DMS 273 (cell line): ENCODE results near the gene SMIM20.

ENCODE experiments used
- DNase-seq: peaks from one replicate; lab custom pipeline; 2025; ENCODE audit not compliant: unreplicated experiment; lab: John Stamatoyannopoulos, UW

The SMIM20 gene

DNA sequence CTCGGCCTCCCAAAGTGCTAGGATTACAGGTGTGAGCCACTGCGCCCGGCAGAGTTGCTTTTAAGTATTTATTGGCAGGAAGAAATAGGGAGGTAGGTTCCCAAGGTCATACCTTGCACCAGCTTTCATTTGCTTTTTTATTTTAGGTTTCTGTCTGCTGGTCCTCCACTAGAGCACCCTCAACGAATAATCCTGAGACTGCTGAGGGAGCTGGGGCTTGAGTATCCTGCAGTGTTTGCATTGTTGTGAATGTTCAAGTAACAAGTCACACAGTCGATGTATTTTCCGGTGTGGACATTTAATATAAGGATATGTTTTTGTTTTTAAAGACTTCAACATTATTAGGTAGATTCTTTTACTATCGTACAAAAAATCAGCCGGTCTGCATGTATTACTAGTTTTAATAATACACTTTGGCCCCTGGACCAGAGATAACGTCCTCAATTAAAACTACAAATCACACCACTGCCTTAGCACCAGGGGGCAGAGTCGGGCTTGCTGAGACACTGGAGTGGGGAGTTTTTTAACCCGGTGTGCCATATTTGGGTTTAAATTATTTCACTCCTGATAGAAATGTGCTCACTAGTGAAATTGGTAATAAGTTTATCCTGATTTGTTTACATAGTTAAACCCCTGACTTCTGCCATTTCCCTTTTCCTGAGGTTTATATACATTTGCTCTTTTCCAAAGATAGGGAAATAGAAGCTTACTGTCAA lies 11.6 kb downstream of the SMIM20 start:
- peak; percentile 52 for DNase-seq

- DNase-seq = peak; percentile 7
Measured at GRCh38 chr4:25926462-25926861, 12.4 kb downstream of the SMIM20 start.

DNA sequence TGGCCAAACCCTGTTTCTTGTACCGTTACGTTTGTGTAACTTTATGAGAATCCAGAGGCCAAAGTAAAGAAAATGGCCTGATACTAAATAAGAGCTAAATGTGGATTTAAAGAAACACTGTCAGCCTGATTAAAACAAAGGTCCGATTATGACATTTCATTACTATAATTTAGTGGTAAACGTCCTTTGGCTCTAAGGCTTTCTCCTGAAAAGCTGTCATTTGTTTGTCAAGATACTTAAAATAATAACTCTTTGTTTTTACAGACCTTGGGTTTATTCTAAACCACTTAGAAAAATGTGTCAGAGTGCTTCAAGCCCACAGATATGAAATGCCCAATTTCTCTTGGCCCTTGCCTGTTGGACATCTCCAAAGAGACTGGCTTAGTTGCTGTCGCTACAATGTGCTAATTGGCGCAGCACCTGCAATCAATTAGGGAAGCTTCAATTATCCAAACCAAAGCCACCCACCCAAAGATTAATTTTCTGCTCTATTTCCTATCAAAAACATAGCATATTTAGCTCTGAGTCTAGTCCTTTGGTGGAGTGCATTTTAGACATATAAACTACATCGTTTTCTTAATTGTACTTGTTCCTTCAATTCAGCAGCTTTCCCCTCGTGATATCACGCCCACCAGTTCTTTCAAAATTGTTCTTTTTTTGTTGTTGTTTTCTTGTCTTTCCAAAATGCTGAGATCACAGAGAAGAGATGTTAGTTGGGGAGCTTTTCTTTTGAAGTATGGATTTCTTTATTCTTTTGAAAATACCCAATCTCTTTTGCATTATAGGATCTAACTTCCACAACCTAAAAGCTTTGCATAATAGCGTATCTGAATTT lies 13.6 kb downstream of the SMIM20 start:
- DNase-seq = no peak

GRCh38 chr4:25928379-25929297 lies 14.6 kb downstream of the SMIM20 start:
- DNase-seq = peak; percentile 15

DNA sequence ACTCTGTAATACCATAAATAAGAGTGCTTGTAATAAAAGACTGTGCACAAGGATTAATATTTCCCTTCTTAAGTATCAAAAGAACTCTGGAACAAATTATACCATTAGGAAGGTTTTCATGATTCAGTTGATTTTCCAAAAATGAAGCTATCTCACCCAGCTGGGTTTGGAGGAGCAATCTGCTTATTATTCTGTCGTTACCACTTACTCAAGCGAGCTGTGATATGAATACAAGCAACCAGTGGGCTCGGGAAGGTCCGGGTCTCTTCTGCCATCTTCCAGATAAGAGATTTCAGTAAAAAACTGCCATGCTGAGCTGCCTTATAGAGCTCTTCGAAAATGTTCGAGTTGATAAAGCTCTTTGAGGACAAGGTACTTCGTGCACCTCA lies 15.3 kb downstream of the SMIM20 start:
- DNase-seq = no peak

- DNase-seq = peak; percentile 29
Measured at GRCh38 chr4:25930731-25931354, 16.8 kb downstream of the SMIM20 start.

- no peak for DNase-seq
Measured at GRCh38 chr4:25936696-25937095, 22.7 kb downstream of the SMIM20 start.

- no peak for DNase-seq
Measured at GRCh38 chr4:25937801-25938200, 23.8 kb downstream of the SMIM20 start.

- DNase-seq = no peak
Measured at GRCh38 chr4:25938366-25938765, 24.3 kb downstream of the SMIM20 start.

- no peak for DNase-seq
Measured at GRCh38 chr4:25938787-25939186, 24.8 kb downstream of the SMIM20 start.

- no peak for DNase-seq
Measured at GRCh38 chr4:25939330-25939729, 25.3 kb downstream of the SMIM20 start.

DNA sequence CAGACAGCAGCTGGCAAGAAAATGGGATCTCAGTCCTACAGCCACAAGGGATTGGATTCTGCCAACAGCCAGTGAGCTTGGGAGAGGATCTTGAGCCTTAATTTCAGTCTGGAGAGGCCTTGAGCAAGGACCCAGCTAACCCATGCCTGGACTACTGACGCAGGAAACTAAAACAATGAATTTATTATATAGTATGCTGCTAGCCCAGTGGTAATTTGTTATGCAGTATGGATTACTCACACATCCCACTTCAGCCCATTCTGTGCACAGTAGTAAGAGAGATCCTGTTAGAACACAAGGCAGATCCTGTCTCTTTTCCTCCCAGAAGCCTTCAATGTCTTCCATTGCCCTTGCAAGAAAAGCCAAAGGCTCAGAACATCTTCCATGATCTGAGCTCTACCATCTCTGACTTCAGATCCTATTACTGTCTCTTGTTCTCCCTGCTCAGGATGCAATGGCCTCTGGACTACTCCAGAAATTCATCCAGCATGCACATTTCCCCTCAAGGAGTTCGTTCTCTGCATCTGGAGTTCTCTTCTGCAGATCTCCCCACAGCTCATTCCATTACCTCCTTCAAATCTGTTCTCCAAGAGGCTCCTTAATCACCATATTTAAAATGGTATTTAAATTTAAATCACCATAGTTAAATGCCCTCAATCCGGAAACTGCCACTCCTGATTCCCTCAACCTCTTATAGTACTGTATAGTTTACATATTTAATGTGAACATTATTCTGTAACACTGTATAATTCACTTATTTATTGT lies 27.6 kb downstream of the SMIM20 start:
- DNase-seq = no peak

DNA sequence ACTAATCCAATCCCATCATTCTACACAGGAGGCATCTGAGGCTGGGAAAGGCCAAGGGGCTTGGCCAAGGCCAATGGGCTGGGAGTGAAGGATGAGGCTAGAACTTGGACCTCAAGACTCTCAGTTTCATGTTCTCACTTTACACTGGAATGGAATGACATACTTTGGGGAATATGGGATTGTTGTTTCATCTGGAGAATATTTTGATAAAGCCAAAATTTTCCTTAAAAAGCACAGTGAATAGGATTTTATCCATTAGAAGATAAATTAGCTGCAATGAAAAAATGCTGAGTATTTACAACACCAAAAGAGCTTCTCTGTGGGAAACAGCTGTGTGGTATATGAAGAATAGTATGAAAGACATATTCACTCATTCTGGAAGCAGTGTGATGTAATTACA lies 29.3 kb downstream of the SMIM20 start:
- no peak for DNase-seq

DNA sequence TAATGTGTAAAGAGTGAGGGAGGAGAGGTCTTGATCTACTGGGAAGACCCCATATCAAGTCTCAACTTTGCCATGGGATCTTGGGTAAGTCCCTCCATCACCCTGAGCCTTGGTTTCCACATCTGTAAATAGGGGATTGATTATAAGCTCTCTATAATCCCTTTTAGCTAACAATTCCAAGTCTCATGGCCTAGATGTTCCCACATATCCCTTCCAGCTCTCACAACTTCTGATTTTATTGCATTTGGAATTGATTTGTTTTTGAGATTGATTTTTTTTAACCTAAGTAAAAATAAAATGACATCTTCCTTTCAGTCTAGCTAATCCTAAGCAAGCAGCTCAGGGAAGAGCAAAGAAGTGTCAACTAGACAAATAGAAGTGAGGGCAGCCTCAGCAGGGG lies 29.8 kb downstream of the SMIM20 start:
- no peak for DNase-seq

- DNase-seq = no peak
Measured at GRCh38 chr4:25948051-25948450, 34.0 kb downstream of the SMIM20 start.

GRCh38 chr4:25949173-25949748 lies 35.2 kb downstream of the SMIM20 start:
- no peak for DNase-seq

GRCh38 chr4:25949994-25950393 lies 36.0 kb downstream of the SMIM20 start:
- no peak for DNase-seq

DNA sequence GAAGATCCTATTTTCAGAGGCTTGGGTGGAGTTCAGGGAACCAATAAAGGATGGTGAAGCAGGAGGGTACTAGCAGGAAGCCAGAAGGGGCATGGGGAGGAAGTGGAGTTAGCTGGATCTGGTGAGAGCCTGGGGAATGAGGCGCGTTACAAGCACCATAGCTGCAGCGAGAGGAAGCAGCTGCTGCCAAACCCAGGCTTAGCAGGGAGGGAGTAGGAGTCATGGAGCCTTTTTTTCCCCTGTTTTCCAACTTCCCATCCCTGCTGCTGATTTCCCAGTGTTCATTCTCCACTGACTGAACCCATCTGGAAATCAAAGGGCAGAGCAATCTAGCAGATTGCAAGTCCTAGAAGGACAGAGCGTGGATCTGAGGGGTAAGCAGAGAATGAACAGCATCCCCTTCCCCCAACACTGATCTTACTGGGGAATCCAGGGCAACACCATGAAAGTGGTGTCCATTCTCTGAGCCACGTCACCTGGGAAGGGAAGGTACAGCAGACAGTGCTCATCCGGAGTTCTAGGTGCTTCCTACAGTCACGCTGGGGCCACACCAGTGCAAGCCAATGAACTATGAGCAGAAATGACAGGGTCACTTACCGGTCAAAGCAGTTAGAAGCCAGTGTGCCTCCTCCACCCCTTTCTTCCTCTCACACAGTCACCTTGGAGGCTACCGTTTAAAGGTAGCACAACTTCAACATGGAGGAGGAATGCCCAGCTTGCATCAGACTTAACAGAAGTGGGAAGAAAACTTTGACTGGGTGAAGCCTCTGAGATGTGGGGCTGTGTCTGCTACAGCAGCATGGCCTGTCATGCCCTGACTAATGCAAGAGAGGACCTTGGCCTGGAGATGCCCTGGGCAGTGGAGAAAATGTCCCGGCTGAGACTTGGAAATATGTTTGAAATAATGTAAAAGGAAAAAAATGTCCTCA lies 36.7 kb downstream of the SMIM20 start:
- DNase-seq = no peak
